Keratinocyte (primary cell): Measurements from ENCODE around the gene CST1. TPM values are rescaled to one million over a fixed set of nuclear protein-coding genes. Genes with fewer than 3 reads are reported as not detected.
"Not testable (repeated sequence)": the region's sequence is repeated elsewhere in the genome, so short reads cannot be mapped to it uniquely, and the experiment has no call there.

Experiments used
- DNase-seq: peaks from one replicate; pipeline ENCODE4 v3.0.0-alpha.2; 2011; ENCODE audit warnings: low read depth, missing footprints, low spot score
- FAIRE-seq: peaks from 2 replicates; lab custom pipeline; 2011; peaks lifted over from hg19 to GRCh38; lab: Jason Lieb, UNC
- H2AFZ ChIP-seq: 2 replicates; pipeline ENCODE4 v1.6.0; 2012; ENCODE audit warnings: low read length, control low read depth, inconsistent platforms; ENCODE audit not compliant: control insufficient read depth
- H3K27ac ChIP-seq: 2 replicates; pipeline ENCODE4 v1.5.1; 2011; ENCODE audit warnings: low read length; ENCODE audit not compliant: control insufficient read depth, insufficient read depth
- H3K27me3 ChIP-seq: 3 replicates; pipeline ENCODE4 v1.6.0; 2011; ENCODE audit warnings: low read length; ENCODE audit not compliant: control insufficient read depth, insufficient read depth; ENCODE audit errors: extremely low read depth
- H3K36me3 ChIP-seq, 2 experiments: 2 replicates in 1 of 2; 3 replicates in 1 of 2; pipeline ENCODE4 v1.5.1; 2011; ENCODE audit warnings: low read length in 2 of 2, mild to moderate bottlenecking in 1 of 2; ENCODE audit not compliant: control insufficient read depth in 2 of 2, insufficient read depth in 2 of 2; ENCODE audit errors: extremely low read depth in 1 of 2
- H3K4me1 ChIP-seq: 3 replicates; pipeline ENCODE4 v1.5.1; 2011; ENCODE audit warnings: low read length; ENCODE audit not compliant: control insufficient read depth, insufficient read depth; ENCODE audit errors: extremely low read depth
- H3K4me2 ChIP-seq: 3 replicates; pipeline ENCODE4 v1.6.0; 2011; ENCODE audit warnings: low read depth, low read length; ENCODE audit not compliant: control insufficient read depth, insufficient read depth; ENCODE audit errors: extremely low read depth
- H3K4me3 ChIP-seq, 3 experiments: fragments of 200-600 bp in 1 of 3; sonication (generic) in 1 of 3; 2 replicates in 2 of 3; 3 replicates in 1 of 3; pipeline ENCODE4 v1.5.1; 2011 to 2016; ENCODE audit warnings: low read length in 3 of 3, mild to moderate bottlenecking in 3 of 3, control low read depth in 2 of 3, inconsistent platforms in 1 of 3, low read depth in 1 of 3, mixed read lengths in 1 of 3, mixed run types in 1 of 3, moderate library complexity in 1 of 3; ENCODE audit not compliant: control insufficient read depth in 2 of 3, insufficient read depth in 2 of 3; ENCODE audit errors: extremely low read depth in 1 of 3
- H3K79me2 ChIP-seq: 2 replicates; pipeline ENCODE4 v1.6.0; 2012; ENCODE audit warnings: low read length; ENCODE audit not compliant: control insufficient read depth, insufficient read depth
- H3K9ac ChIP-seq: 3 replicates; pipeline ENCODE4 v1.6.0; 2011; ENCODE audit warnings: low read length; ENCODE audit not compliant: control insufficient read depth, insufficient read depth; ENCODE audit errors: extremely low read depth
- H3K9me1 ChIP-seq: 3 replicates; pipeline ENCODE4 v1.6.0; 2011; ENCODE audit warnings: low read length; ENCODE audit not compliant: control insufficient read depth, insufficient read depth; ENCODE audit errors: extremely low read depth
- H3K9me3 ChIP-seq: 2 replicates; pipeline ENCODE4 v1.5.1; 2012; ENCODE audit warnings: low read depth, low read length; ENCODE audit not compliant: control insufficient read depth
- H4K20me1 ChIP-seq: 3 replicates; pipeline ENCODE4 v1.6.0; 2011; ENCODE audit warnings: low read length; ENCODE audit not compliant: control insufficient read depth, insufficient read depth; ENCODE audit errors: extremely low read depth
- CTCF ChIP-seq, 3 experiments: IDR thresholded peaks in 1 of 3; conservative IDR thresholded peaks in 1 of 3; optimal IDR thresholded peaks in 1 of 3; 2 replicates in 2 of 3; 3 replicates in 1 of 3; pipeline versions ENCODE3 to v1.5.1; 2011; ENCODE audit warnings: low read length in 3 of 3, mild to moderate bottlenecking in 3 of 3, moderate library complexity in 2 of 3, control low read depth in 1 of 3, inconsistent platforms in 1 of 3; ENCODE audit not compliant: insufficient read depth in 2 of 3; ENCODE audit errors: extremely low read depth in 1 of 3
- dilution Hi-C: fragments of 300-500 bp; cut with MboI; formaldehyde crosslinking; loops from one replicate; pipeline ENCODE4 v1.7.0; 2020; ENCODE audit warnings: low sequenced_read_pairs; ENCODE audit not compliant: extremely low pct_ligation_motif_present
- polyA minus RNA-seq, 3 experiments: library from RNA; depleted of rRNA, polyadenylated mRNA; stranded (reverse); fragments of >200 nt; gene quantifications; 1 replicate in 1 of 3; 2 replicates in 1 of 3; 3 replicates in 1 of 3; pipeline ENCODE4 v1.2.3, GENCODE V29; 2011
- polyA plus RNA-seq, 5 experiments: library from polyadenylated mRNA; depleted of rRNA in 3 of 5; stranded (reverse) in 3 of 5; stranded (forward) in 1 of 5; unstranded in 1 of 5; fragments of >200 nt; gene quantifications; 1 replicate in 1 of 5; 2 replicates in 3 of 5; 3 replicates in 1 of 5; pipeline versions ENCODE4 v1.2.1 to v1.2.3, GENCODE V29; 2011 to 2012; ENCODE audit warnings: missing spikeins in 2 of 5, low read depth in 1 of 5, low replicate concordance in 1 of 5

The CST1 gene
- polyA plus RNA-seq: not detected in 3 replicates
- not detected for polyA plus RNA-seq (2011; ENCODE audit: low read depth)
- not detected in 2 replicates for polyA plus RNA-seq (2011; cell fraction: cytosol; rRNA removed)
- not detected in 2 replicates for polyA plus RNA-seq (2011; cell fraction: nucleus; rRNA removed)
- not detected in 2 replicates for polyA plus RNA-seq (2012; ENCODE audit: low replicate concordance)
- not detected in 3 replicates for polyA minus RNA-seq
- polyA minus RNA-seq (2011; cell fraction: cytosol; rRNA and poly(A)+ RNA removed): not detected
- polyA minus RNA-seq (2011; cell fraction: nucleus; rRNA and poly(A)+ RNA removed): not detected in 2 replicates

- dilution Hi-C loops, H3K27me3 ChIP-seq, H3K4me1 ChIP-seq, FAIRE-seq, H3K4me3 ChIP-seq, H3K9ac ChIP-seq, H4K20me1 ChIP-seq, H3K27ac ChIP-seq, H3K4me2 ChIP-seq, H3K36me3 ChIP-seq, H2AFZ ChIP-seq, H3K9me1 ChIP-seq, DNase-seq, H3K9me3 ChIP-seq, H3K79me2 ChIP-seq: not testable (repeated sequence)
Observed at GRCh38 chr20:23750786-23751185, at the start of gene CST1. Gene CST1 (minus strand): TSS chr20:23750935. CDS start chr20:23750866, 69 bp downstream.

GRCh38 chr20:23799216-23799847 lies 48.6 kb upstream of the CST1 start:
- H3K9me1 ChIP-seq, H3K4me2 ChIP-seq, H3K79me2 ChIP-seq, dilution Hi-C loops, H3K27ac ChIP-seq, H4K20me1 ChIP-seq, H3K27me3 ChIP-seq, H3K9me3 ChIP-seq, H3K36me3 ChIP-seq, DNase-seq, H3K9ac ChIP-seq, H3K4me3 ChIP-seq, H2AFZ ChIP-seq, H3K4me1 ChIP-seq: not testable (repeated sequence)
- peak; percentile 20 for FAIRE-seq
- peak in 2 of 3 experiments; percentile 32 to 64 for TF ChIP-seq CTCF (optimal IDR thresholded peaks at IDR 0.05 in 1 of 3, IDR thresholded peaks at IDR 0.05 in 1 of 3, conservative IDR thresholded peaks at IDR 0.05 in 1 of 3; ENCODE audit: extremely low read depth in 1 of 3, insufficient read depth in 2 of 3, low read length in 3 of 3)
